K562 (cell line): Measurements from ENCODE around the gene PPP1R15A. TPM values are rescaled to one million over a fixed set of nuclear protein-coding genes. Genes with fewer than 3 reads are reported as not detected.
A peak's percentile ranks its signal among the peaks of the same experiment; 100 is the strongest.

Experiments used
- BRD4 ChIP-seq: fragments of 200-600 bp; sonication (generic); IDR thresholded peaks from 2 replicates; pipeline ENCODE4 v1.6.1; 2017; ENCODE audit warnings: inconsistent platforms
- CHD2 ChIP-seq: IDR thresholded peaks from 2 replicates; pipeline ENCODE4 v1.6.1; 2011; ENCODE audit warnings: low read depth, low read length
- ELF2 ChIP-seq: fragments of 250-450 bp; sonication (Bioruptor Pico); IDR thresholded peaks from 2 replicates; pipeline ENCODE4 v1.5.0; 2021; ENCODE audit warnings: mild to moderate bottlenecking
- KAT2B ChIP-seq: IDR thresholded peaks from one replicate; pipeline ENCODE4 v1.6.1; 2012; ENCODE audit warnings: low read depth, mild to moderate bottlenecking, control low read depth, inconsistent platforms, low read length, moderate library complexity
- KAT8 ChIP-seq: fragments of 450-650 bp; IDR thresholded peaks from 2 replicates; pipeline ENCODE4 v1.6.1; 2016; ENCODE audit warnings: low read depth, mild to moderate bottlenecking
- RCOR1 ChIP-seq, 2 experiments: IDR thresholded peaks; 2 replicates each; pipeline ENCODE4 v1.6.1; 2012; ENCODE audit warnings: low read depth in 2 of 2, low read length in 2 of 2, borderline replicate concordance in 1 of 2, improper control_type of control experiment in 1 of 2
- SMARCA4 ChIP-seq: fragments of 450-650 bp; IDR thresholded peaks from 2 replicates; pipeline ENCODE4 v1.6.1; 2016
- SRSF9 ChIP-seq: fragments of 200-400 bp; formaldehyde crosslinking; IDR thresholded peaks from 2 replicates; pipeline ENCODE4 v1.6.1; 2017; ENCODE audit warnings: low read depth, low read length, borderline replicate concordance
- TEAD4 ChIP-seq, 2 experiments: sonication (generic) in 1 of 2; formaldehyde crosslinking in 1 of 2; IDR thresholded peaks; 2 replicates each; pipeline versions ENCODE4 v1.6.1 to v1.8.0; 2012 to 2022; ENCODE audit warnings: borderline replicate concordance in 1 of 2, inconsistent platforms in 1 of 2, low read length in 1 of 2, mild to moderate bottlenecking in 1 of 2, missing genetic modification reagents in 1 of 2
- polyA plus RNA-seq, 8 experiments: library from polyadenylated mRNA; depleted of rRNA in 4 of 8; stranded (reverse) in 5 of 8; unstranded in 3 of 8; fragments of >200 nt; fragmentation: Nextera tagmentation in 2 of 8; fragmentation: Illumina TruSeq in 1 of 8; extraction: Ambion mirVana in 2 of 8; extraction: Trizol in 1 of 8; gene quantifications; 2 replicates each; pipeline versions ENCODE4 v1.2.1 to v1.2.3, GENCODE V29; 2011 to 2014; ENCODE audit warnings: inconsistent platforms in 1 of 8, missing spikeins in 1 of 8
- total RNA-seq, 7 experiments: library from RNA; depleted of rRNA in 6 of 7; stranded (reverse); fragments of >200 nt in 6 of 7; fragmentation: Illumina TruSeq in 2 of 7; extraction: Trizol in 2 of 7; gene quantifications; 2 replicates each; pipeline versions ENCODE4 v1.2.1 to v1.2.3, GENCODE V29; 2011 to 2021; ENCODE audit warnings: low replicate concordance in 1 of 7
- TF ChIP-seq, protein P1 (sequence below), 2 experiments: IDR thresholded peaks; 2 replicates each; pipeline ENCODE4 v1.6.1; 2011; ENCODE audit warnings: borderline replicate concordance in 1 of 2, control low read depth in 1 of 2, low read depth in 1 of 2, low read length in 1 of 2, mild to moderate bottlenecking in 1 of 2, mixed read lengths in 1 of 2, moderate library complexity in 1 of 2; ENCODE audit not compliant: insufficient read depth in 1 of 2, insufficient read length in 1 of 2, poor library complexity in 1 of 2, severe bottlenecking in 1 of 2; ENCODE audit errors: extremely low read depth in 1 of 2
- TF ChIP-seq, protein P2 (sequence below): fragments of 250-450 bp; sonication (Bioruptor Pico); IDR thresholded peaks from 2 replicates; pipeline ENCODE4 v1.8.0; 2022; ENCODE audit warnings: moderate library complexity, mild to moderate bottlenecking, inconsistent platforms
- TF ChIP-seq, protein P3 (sequence below): fragments of 450-650 bp; formaldehyde crosslinking; IDR thresholded peaks from 2 replicates; pipeline ENCODE4 v1.4.0; 2020; ENCODE audit warnings: mild to moderate bottlenecking, moderate library complexity
- TF ChIP-seq, protein P4 (sequence below): fragments of 450-650 bp; formaldehyde crosslinking; IDR thresholded peaks from 2 replicates; pipeline ENCODE4 v1.4.0; 2020; ENCODE audit warnings: mild to moderate bottlenecking, moderate library complexity
- TF ChIP-seq, protein P5 (sequence below): sonication (generic); formaldehyde crosslinking; IDR thresholded peaks from 2 replicates; pipeline ENCODE4 v1.8.1; 2023; ENCODE audit warnings: mild to moderate bottlenecking, missing genetic modification reagents
- TF ChIP-seq, protein P6 (sequence below): fragments of 450-650 bp; formaldehyde crosslinking; IDR thresholded peaks from 2 replicates; pipeline ENCODE4 v1.4.0; 2020; ENCODE audit warnings: mild to moderate bottlenecking, mixed read lengths

The PPP1R15A gene
- total and polyA plus RNA-seq, 9 of the 15 experiments (the other 6 are each of a cell fraction or from before 2014, with no cell fraction given), result 0.42 to 73.7 (median 44.0) TPM

DNA sequence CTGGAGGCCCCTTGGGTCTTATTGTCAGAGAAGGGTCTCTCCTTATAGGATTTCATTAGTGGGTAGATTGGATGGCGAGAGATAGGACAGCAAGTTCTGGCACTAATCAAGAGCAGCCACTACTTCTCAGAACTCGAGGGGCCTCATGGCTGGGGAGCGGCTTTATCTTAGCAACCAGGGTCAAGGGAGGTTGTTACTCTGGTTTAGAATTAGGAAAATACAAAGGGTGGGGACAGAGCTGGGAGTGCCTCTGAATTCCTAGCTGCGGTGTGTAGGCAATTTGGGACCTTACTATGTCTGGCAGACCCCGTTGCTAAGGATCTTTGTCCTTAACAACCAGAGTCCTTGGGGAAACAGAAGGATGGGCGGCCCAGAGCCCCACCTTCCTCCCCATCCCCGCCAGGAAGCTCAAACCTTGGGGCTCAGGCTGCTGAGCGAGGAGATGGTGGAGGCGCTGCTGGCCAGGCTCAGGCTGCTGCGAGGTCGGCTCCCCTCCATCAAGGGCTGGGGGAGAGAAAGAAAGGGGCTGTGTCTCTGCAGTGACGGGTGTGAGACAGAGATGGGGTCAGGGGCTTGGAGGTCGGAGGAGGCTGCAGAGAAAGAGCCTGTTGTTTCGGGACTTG, 5.0 kb upstream of the PPP1R15A start (continued):
- no peak for TF ChIP-seq SRSF9
- TF ChIP-seq, protein P1, sequence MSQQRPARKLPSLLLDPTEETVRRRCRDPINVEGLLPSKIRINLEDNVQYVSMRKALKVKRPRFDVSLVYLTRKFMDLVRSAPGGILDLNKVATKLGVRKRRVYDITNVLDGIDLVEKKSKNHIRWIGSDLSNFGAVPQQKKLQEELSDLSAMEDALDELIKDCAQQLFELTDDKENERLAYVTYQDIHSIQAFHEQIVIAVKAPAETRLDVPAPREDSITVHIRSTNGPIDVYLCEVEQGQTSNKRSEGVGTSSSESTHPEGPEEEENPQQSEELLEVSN (IDR thresholded peaks at IDR 0.05; ENCODE audit: borderline replicate concordance in 1 of 2, extremely low read depth in 1 of 2, insufficient read depth in 1 of 2, insufficient read length in 1 of 2, low read depth in 1 of 2, low read length in 1 of 2, poor library complexity in 1 of 2, severe bottlenecking in 1 of 2), result no peak
- TF ChIP-seq, protein P2, sequence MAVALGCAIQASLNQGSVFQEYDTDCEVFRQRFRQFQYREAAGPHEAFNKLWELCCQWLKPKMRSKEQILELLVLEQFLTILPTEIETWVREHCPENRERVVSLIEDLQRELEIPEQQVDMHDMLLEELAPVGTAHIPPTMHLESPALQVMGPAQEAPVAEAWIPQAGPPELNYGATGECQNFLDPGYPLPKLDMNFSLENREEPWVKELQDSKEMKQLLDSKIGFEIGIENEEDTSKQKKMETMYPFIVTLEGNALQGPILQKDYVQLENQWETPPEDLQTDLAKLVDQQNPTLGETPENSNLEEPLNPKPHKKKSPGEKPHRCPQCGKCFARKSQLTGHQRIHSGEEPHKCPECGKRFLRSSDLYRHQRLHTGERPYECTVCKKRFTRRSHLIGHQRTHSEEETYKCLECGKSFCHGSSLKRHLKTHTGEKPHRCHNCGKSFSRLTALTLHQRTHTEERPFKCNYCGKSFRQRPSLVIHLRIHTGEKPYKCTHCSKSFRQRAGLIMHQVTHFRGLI, result no peak
- peak in 1 of 2 experiments; percentile 57; a peak in 2 of 4 replicates for TF ChIP-seq RCOR1 (IDR thresholded peaks at IDR 0.05; ENCODE audit: borderline replicate concordance in 1 of 2, low read depth in 2 of 2, low read length in 2 of 2)
- TF ChIP-seq BRD4, result no peak
- no peak for TF ChIP-seq CHD2
- TF ChIP-seq KAT8, result no peak
- no peak for TF ChIP-seq ELF2 (CRISPR knock-in tag)
- peak; percentile 59; the same call in 1 of the 2 replicates for TF ChIP-seq SMARCA4
- TF ChIP-seq, protein P3, sequence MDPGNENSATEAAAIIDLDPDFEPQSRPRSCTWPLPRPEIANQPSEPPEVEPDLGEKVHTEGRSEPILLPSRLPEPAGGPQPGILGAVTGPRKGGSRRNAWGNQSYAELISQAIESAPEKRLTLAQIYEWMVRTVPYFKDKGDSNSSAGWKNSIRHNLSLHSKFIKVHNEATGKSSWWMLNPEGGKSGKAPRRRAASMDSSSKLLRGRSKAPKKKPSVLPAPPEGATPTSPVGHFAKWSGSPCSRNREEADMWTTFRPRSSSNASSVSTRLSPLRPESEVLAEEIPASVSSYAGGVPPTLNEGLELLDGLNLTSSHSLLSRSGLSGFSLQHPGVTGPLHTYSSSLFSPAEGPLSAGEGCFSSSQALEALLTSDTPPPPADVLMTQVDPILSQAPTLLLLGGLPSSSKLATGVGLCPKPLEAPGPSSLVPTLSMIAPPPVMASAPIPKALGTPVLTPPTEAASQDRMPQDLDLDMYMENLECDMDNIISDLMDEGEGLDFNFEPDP (CRISPR knock-in tag), result no peak
- peak; percentile 29; the same call in 1 of the 2 replicates for TF ChIP-seq TEAD4 (IDR thresholded peaks at IDR 0.05; ENCODE audit: low read length)
- no peak for TF ChIP-seq TEAD4 (CRISPR knock-in tag; IDR thresholded peaks at IDR 0.05; ENCODE audit: borderline replicate concordance)
- TF ChIP-seq, protein P4, sequence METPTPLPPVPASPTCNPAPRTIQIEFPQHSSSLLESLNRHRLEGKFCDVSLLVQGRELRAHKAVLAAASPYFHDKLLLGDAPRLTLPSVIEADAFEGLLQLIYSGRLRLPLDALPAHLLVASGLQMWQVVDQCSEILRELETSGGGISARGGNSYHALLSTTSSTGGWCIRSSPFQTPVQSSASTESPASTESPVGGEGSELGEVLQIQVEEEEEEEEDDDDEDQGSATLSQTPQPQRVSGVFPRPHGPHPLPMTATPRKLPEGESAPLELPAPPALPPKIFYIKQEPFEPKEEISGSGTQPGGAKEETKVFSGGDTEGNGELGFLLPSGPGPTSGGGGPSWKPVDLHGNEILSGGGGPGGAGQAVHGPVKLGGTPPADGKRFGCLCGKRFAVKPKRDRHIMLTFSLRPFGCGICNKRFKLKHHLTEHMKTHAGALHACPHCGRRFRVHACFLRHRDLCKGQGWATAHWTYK (CRISPR knock-in tag), result no peak
- TF ChIP-seq, protein P5, sequence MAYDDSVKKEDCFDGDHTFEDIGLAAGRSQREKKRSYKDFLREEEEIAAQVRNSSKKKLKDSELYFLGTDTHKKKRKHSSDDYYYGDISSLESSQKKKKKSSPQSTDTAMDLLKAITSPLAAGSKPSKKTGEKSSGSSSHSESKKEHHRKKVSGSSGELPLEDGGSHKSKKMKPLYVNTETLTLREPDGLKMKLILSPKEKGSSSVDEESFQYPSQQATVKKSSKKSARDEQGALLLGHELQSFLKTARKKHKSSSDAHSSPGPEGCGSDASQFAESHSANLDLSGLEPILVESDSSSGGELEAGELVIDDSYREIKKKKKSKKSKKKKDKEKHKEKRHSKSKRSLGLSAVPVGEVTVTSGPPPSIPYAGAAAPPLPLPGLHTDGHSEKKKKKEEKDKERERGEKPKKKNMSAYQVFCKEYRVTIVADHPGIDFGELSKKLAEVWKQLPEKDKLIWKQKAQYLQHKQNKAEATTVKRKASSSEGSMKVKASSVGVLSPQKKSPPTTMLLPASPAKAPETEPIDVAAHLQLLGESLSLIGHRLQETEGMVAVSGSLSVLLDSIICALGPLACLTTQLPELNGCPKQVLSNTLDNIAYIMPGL, result no peak
- no peak for TF ChIP-seq KAT2B
- TF ChIP-seq, protein P6, sequence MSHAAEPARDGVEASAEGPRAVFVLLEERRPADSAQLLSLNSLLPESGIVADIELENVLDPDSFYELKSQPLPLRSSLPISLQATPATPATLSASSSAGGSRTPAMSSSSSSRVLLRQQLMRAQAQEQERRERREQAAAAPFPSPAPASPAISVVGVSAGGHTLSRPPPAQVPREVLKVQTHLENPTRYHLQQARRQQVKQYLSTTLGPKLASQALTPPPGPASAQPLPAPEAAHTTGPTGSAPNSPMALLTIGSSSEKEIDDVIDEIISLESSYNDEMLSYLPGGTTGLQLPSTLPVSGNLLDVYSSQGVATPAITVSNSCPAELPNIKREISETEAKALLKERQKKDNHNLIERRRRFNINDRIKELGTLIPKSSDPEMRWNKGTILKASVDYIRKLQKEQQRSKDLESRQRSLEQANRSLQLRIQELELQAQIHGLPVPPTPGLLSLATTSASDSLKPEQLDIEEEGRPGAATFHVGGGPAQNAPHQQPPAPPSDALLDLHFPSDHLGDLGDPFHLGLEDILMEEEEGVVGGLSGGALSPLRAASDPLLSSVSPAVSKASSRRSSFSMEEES (CRISPR knock-in tag), result no peak
